ENCODE data around the gene LHFPL3. TPM values are rescaled to one million over a fixed set of nuclear protein-coding genes. Genes with fewer than 3 reads are reported as not detected.
"Not testable (repeated sequence)": the region's sequence is repeated elsewhere in the genome, so short reads cannot be mapped to it uniquely, and the experiment has no call there.

LHFPL3 gene
- total RNA-seq, 4 donors from 2014 or later, result not detected

DNA sequence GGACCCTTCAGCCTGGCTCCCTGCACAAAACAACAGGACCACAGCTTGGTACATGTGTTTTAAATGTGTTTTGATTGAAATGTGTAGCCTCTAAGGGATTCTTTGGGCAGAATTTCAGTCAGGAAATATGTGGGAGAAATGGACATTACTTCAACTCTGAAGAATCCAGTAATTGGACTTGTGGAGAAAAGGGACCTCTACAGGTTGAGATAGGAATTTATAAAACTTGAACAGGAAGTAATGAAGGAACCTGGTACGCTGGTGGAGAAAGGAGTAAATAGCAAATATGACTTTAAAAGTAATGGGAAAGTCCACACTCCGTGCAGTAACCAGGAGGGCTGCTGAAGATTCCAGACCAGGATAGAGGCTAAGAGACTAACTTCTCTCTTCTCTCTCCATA lies 220.5 kb downstream of the LHFPL3 start:
- WGBS, 2 donors, result 27 to 33% methylated on average over 2 of the region's 2 CpGs
- no peaks in the 10 kb centered on the region for H3K4me1 ChIP-seq
- no peak for DNase-seq
- H3K36me3 ChIP-seq, result no peaks in the 10 kb centered on the region
- no peak overlapping the region for H3K27ac ChIP-seq
- no peaks in the 10 kb centered on the region for H3K27me3 ChIP-seq
- no peak for TF ChIP-seq POLR2A (IDR thresholded peaks at IDR 0.05)
- TF ChIP-seq, protein P1, sequence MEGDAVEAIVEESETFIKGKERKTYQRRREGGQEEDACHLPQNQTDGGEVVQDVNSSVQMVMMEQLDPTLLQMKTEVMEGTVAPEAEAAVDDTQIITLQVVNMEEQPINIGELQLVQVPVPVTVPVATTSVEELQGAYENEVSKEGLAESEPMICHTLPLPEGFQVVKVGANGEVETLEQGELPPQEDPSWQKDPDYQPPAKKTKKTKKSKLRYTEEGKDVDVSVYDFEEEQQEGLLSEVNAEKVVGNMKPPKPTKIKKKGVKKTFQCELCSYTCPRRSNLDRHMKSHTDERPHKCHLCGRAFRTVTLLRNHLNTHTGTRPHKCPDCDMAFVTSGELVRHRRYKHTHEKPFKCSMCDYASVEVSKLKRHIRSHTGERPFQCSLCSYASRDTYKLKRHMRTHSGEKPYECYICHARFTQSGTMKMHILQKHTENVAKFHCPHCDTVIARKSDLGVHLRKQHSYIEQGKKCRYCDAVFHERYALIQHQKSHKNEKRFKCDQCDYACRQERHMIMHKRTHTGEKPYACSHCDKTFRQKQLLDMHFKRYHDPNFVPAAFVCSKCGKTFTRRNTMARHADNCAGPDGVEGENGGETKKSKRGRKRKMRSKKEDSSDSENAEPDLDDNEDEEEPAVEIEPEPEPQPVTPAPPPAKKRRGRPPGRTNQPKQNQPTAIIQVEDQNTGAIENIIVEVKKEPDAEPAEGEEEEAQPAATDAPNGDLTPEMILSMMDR (IDR thresholded peaks at IDR 0.05), result peak in 2 of 6 experiments; percentile 8
- no peaks in the 10 kb centered on the region for H3K9me3 ChIP-seq
- intact Hi-C loops (cut with DNase I), result no loop called here
- H3K4me3 ChIP-seq (replicated peaks in 1 of 3), result no peak overlapping the region

DNA sequence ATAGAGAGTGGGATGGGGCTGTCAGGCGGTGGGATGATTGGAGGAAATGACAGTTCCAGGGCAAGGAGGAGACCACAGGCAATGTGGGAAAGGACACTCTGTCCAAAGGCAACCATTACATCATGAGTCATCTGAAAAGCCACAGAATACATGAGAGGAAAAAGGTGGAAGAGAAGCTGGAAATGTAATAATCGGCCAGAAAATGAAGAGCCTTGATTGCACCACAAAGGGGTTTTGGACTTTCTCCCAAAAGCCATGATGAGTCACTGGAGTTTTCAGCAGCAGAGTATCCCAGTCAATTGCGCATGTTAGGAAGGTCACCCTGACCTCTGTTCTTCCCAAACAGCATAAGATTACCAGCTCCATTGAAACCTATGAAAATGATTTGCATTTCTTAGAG lies 222.0 kb downstream of the LHFPL3 start:
- H3K36me3 ChIP-seq, result no peaks in the 10 kb centered on the region
- 76 to 82% methylated on average over 3 of the region's 3 CpGs for WGBS, 2 donors
- DNase-seq, result no peak
- no peak overlapping the region for H3K27ac ChIP-seq
- H3K27me3 ChIP-seq, result no peaks in the 10 kb centered on the region
- TF ChIP-seq, protein P1 (IDR thresholded peaks at IDR 0.05), result no peak
- H3K4me1 ChIP-seq, result no peaks in the 10 kb centered on the region
- H3K4me3 ChIP-seq (replicated peaks in 1 of 3), result no peak overlapping the region
- intact Hi-C loops (cut with DNase I), result no loop called here
- no peaks in the 10 kb centered on the region for H3K9me3 ChIP-seq

DNA sequence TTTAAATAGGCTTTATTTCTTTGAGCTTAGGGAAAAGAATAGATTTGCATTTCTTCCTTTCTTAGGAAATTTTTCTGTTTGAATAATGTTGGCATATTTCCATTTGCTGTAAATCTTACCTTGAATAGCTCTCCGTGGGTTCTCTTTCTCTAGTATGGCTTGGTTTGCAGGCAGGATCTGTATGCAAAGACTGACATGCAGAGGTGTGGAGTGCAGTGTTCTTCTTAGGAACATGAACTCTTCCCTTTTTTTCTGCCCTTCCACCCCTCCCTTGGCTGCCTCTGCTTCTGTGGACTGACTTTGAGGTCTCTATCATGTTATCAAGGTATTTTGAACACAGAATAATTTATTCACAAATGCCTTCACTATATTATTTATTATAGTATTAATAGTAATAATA lies 222.8 kb downstream of the LHFPL3 start:
- WGBS, 2 donors, result 58 to 78% methylated on average over 1 of the region's 1 CpG
- no peak overlapping the region for H3K27ac ChIP-seq
- H3K36me3 ChIP-seq, result no peaks in the 10 kb centered on the region
- no peaks in the 10 kb centered on the region for H3K27me3 ChIP-seq
- DNase-seq, result no peak
- intact Hi-C loops (cut with DNase I), result no loop called here
- no peak overlapping the region for H3K4me3 ChIP-seq (replicated peaks in 1 of 3)
- no peaks in the 10 kb centered on the region for H3K9me3 ChIP-seq
- no peak for TF ChIP-seq POLR2A (IDR thresholded peaks at IDR 0.05)
- TF ChIP-seq, protein P1 (IDR thresholded peaks at IDR 0.05), result no peak
- H3K4me1 ChIP-seq, result no peaks in the 10 kb centered on the region

DNA sequence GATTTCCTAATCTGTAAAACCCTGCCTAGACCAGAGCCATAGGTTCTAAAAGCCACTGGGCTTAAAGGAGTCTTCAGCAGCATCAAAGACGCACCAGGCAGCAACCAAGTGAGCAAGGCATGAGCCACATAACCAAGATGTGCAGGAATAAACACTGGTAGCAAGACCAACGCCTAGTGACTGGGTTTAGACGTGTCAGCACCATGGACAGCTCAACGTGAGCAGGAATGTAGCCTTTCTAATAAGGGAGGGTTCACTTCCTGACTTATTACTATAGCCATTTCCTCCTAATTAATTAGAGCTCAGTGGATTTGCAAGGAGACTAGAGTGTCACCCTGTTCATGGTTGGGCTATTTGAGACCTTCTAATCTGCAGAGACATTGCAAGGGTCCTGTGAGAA lies 223.7 kb downstream of the LHFPL3 start:
- 5 to 10% methylated on average over 3 of the region's 4 CpGs for WGBS, 2 donors
- no peaks in the 10 kb centered on the region for H3K4me1 ChIP-seq
- no peaks in the 10 kb centered on the region for H3K36me3 ChIP-seq
- no peak overlapping the region for H3K4me3 ChIP-seq (replicated peaks in 1 of 3)
- H3K27me3 ChIP-seq, result no peaks in the 10 kb centered on the region
- no peak overlapping the region for H3K27ac ChIP-seq
- peak; percentile 21 to 63 for DNase-seq
- TF ChIP-seq POLR2A (IDR thresholded peaks at IDR 0.05), result no peak
- TF ChIP-seq, protein P1 (IDR thresholded peaks at IDR 0.05), result no peak
- no peaks in the 10 kb centered on the region for H3K9me3 ChIP-seq
- intact Hi-C loops (cut with DNase I), result no loop called here

DNA sequence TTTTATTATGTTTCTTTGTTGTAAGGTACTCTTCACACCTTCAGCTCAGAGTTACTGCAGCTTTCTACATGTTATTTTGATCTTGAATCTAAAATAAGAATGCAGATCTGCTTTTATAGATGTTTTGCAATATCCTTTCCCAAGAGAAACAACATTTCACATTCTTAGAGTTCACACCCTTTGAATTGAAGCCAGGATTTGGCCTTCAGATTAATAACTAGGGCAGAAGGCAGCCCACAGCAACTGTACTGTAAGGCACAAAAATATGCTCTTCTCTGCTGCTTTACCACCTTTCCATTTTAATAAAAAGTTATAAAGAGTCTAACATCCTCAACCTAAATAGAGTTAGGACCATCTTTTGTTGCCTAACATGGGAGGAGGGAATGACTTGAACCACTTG lies 224.7 kb downstream of the LHFPL3 start:
- Histone ChIP-seq H3K4me1 (no peaks in the 10 kb centered on the region), H3K4me3 (replicated peaks in 1 of 3) (no peak overlapping the region), H3K27ac (no peak overlapping the region), H3K9me3 (no peaks in the 10 kb centered on the region), H3K27me3 (no peaks in the 10 kb centered on the region), H3K36me3 (no peaks in the 10 kb centered on the region)
- DNase-seq, result no peak
- TF ChIP-seq, protein P1 (IDR thresholded peaks at IDR 0.05), result no peak
- no peak for TF ChIP-seq POLR2A (IDR thresholded peaks at IDR 0.05)
- intact Hi-C loops (cut with DNase I), result no loop called here

DNA sequence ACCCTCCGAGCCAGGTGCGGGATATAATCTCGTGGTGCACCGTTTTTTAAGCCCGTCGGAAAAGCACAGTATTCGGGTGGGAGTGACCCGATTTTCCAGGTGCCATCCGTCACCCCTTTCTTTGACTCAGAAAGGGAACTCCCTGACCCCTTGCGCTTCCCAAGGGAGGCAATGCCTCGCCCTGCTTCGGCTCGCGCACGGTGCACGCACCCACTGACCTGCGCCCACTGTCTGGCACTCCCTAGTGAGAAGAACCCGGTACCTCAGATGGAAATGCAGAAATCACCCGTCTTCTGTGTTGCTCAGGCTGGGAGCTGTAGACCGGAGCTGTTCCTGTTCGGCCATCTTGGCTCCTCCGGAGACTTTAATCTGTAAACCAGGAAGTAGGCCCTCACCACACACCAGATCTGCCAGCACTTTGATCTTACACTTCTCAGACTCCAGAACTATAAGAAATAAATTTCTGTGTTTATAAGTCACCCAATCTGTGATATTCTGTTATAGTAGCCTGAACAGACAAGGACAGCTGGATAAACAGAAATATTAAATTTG lies 235.0 kb downstream of the LHFPL3 start:
- H3K9me3 ChIP-seq; DNase-seq; H3K36me3 ChIP-seq; H3K4me3 ChIP-seq (replicated peaks in 1 of 3); H3K27ac ChIP-seq; H3K27me3 ChIP-seq; intact Hi-C loops (cut with DNase I); H3K4me1 ChIP-seq: not testable (repeated sequence)
- WGBS, 2 donors, result 92 to 96% methylated on average over 16 to 20 of the region's 22 CpGs

All from thyroid gland (tissue), 4 donors.